K562 (cell line): ENCODE results near the gene TMEM209. TPM values are rescaled to one million over a fixed set of nuclear protein-coding genes. Genes with fewer than 3 reads are reported as not detected.

ENCODE experiments used
- BRD9 ChIP-seq: fragments of 450-650 bp; IDR thresholded peaks from 2 replicates; pipeline ENCODE4 v1.6.1; 2018; ENCODE audit warnings: low read depth; ENCODE audit not compliant: partially characterized antibody
- CLOCK ChIP-seq: fragments of 250-450 bp; sonication (Bioruptor Pico); IDR thresholded peaks from 2 replicates; pipeline ENCODE4 v1.4.0; 2020; ENCODE audit warnings: mild to moderate bottlenecking, moderate library complexity, borderline replicate concordance
- IFI16 ChIP-seq: fragments of 250-450 bp; sonication (Bioruptor Pico); IDR thresholded peaks from 2 replicates; pipeline ENCODE4 v2.1.2; 2022; ENCODE audit warnings: mild to moderate bottlenecking, inconsistent platforms
- IRF2 ChIP-seq: sonication (generic); formaldehyde crosslinking; IDR thresholded peaks from 2 replicates; pipeline ENCODE4 v1.8.1; 2022; ENCODE audit warnings: mild to moderate bottlenecking, missing genetic modification reagents
- PPARD ChIP-seq: fragments of 250-450 bp; sonication (Bioruptor Pico); IDR thresholded peaks from 2 replicates; pipeline ENCODE4 v1.8.0; 2022; ENCODE audit warnings: inconsistent platforms, mild to moderate bottlenecking, moderate library complexity
- PTTG1 ChIP-seq: fragments of 450-650 bp; IDR thresholded peaks from 2 replicates; pipeline ENCODE4 v1.6.1; 2016; ENCODE audit warnings: low read depth, mild to moderate bottlenecking, missing genetic modification characterization, missing compliant biosample characterization
- ZBTB26 ChIP-seq: fragments of 450-650 bp; formaldehyde crosslinking; IDR thresholded peaks from 2 replicates; pipeline ENCODE4 v1.4.0; 2022; ENCODE audit warnings: missing genetic modification characterization
- ZFP1 ChIP-seq: fragments of 450-650 bp; formaldehyde crosslinking; IDR thresholded peaks from 2 replicates; pipeline ENCODE4 v1.4.0; 2020; ENCODE audit warnings: mild to moderate bottlenecking, mixed read lengths
- ZNF318 ChIP-seq, 2 experiments: fragments of 450-650 bp; IDR thresholded peaks; 2 replicates each; pipeline ENCODE4 v1.6.1; 2016; ENCODE audit warnings: mild to moderate bottlenecking in 2 of 2, borderline replicate concordance in 1 of 2, low read depth in 1 of 2, moderate library complexity in 1 of 2
- ZNF740 ChIP-seq, 3 experiments: fragments of 200-800 bp in 1 of 3; sonication (Bioruptor generic) in 1 of 3; sonication (generic) in 1 of 3; formaldehyde crosslinking in 1 of 3; IDR thresholded peaks; 2 replicates each; pipeline versions ENCODE4 v1.6.1 to v1.8.0; 2016 to 2022; ENCODE audit warnings: mild to moderate bottlenecking in 2 of 3, missing compliant biosample characterization in 2 of 3, missing genetic modification characterization in 2 of 3, missing genetic modification reagents in 1 of 3
- ZZZ3 ChIP-seq: fragments of 450-650 bp; IDR thresholded peaks from 2 replicates; pipeline ENCODE4 v1.6.1; 2016; ENCODE audit warnings: antibody characterized with exemption, mild to moderate bottlenecking, moderate library complexity
- polyA plus RNA-seq, 8 experiments: library from polyadenylated mRNA; depleted of rRNA in 4 of 8; stranded (reverse) in 5 of 8; unstranded in 3 of 8; fragments of >200 nt; fragmentation: Nextera tagmentation in 2 of 8; fragmentation: Illumina TruSeq in 1 of 8; extraction: Ambion mirVana in 2 of 8; extraction: Trizol in 1 of 8; gene quantifications; 2 replicates each; pipeline versions ENCODE4 v1.2.1 to v1.2.3, GENCODE V29; 2011 to 2014; ENCODE audit warnings: inconsistent platforms in 1 of 8, missing spikeins in 1 of 8
- total RNA-seq, 7 experiments: library from RNA; depleted of rRNA in 6 of 7; stranded (reverse); fragments of >200 nt in 6 of 7; fragmentation: Illumina TruSeq in 2 of 7; extraction: Trizol in 2 of 7; gene quantifications; 2 replicates each; pipeline versions ENCODE4 v1.2.1 to v1.2.3, GENCODE V29; 2011 to 2021; ENCODE audit warnings: low replicate concordance in 1 of 7

Gene TMEM209
- total and polyA plus RNA-seq, 9 of the 15 experiments (the other 6 are each of a cell fraction or from before 2014, with no cell fraction given) = 36.8 to 116 (median 76.6) TPM

- TF ChIP-seq ZNF318 (IDR thresholded peaks at IDR 0.05; ENCODE audit: borderline replicate concordance in 1 of 2, low read depth in 1 of 2) (no peak), ZNF740 (CRISPR knock-in tag; IDR thresholded peaks at IDR 0.05) (no peak), ZNF740 (tag; IDR thresholded peaks at IDR 0.05) (no peak), ZBTB26 (CRISPR knock-in tag) (no peak), PPARD (CRISPR knock-in tag) (no peak), CLOCK (CRISPR knock-in tag) (no peak), BRD9 (no peak), IFI16 (CRISPR knock-in tag) (no peak), PTTG1 (tag) (no peak), ZFP1 (CRISPR knock-in tag) (no peak), IRF2 (CRISPR knock-in tag) (no peak), ZZZ3 (no peak)
Observed at GRCh38 chr7:130142654-130143333, 62.4 kb downstream of the TMEM209 start (continued).
